Nephron progenitor cell (in vitro differentiated cells): ENCODE measurements around the gene NPIPA5.
"Not testable (repeated sequence)": the region's sequence is repeated elsewhere in the genome, so short reads cannot be mapped to it uniquely, and the experiment has no call there.

Source experiments
- DNase-seq: peaks from one replicate; pipeline ENCODE4 v3.0.0; 2021
- H3K27ac Mint-ChIP-seq: 2 replicates; pipeline ENCODE4 v1.8.0; 2021; ENCODE audit warnings: mild to moderate bottlenecking, moderate library complexity, mixed read lengths
- H3K27me3 Mint-ChIP-seq: 2 replicates; pipeline ENCODE4 v1.8.0; 2021; ENCODE audit warnings: mild to moderate bottlenecking, low read depth, mixed read lengths; ENCODE audit not compliant: poor library complexity
- H3K36me3 Mint-ChIP-seq: 2 replicates; pipeline ENCODE4 v1.8.0; 2021; ENCODE audit warnings: low read depth, mixed read lengths
- H3K4me1 Mint-ChIP-seq: 2 replicates; pipeline ENCODE4 v1.8.0; 2021; ENCODE audit warnings: mixed read lengths
- H3K4me3 Mint-ChIP-seq: 2 replicates; pipeline ENCODE4 v1.8.0; 2021; ENCODE audit warnings: mild to moderate bottlenecking, moderate library complexity, mixed read lengths
- H3K9me3 Mint-ChIP-seq: 2 replicates; pipeline ENCODE4 v1.8.0; 2021; ENCODE audit warnings: mild to moderate bottlenecking, moderate library complexity, mixed read lengths
- TF ChIP-seq, protein P1 (sequence below): fragments of 200-600 bp; sonication (generic); IDR thresholded peaks from 2 replicates; pipeline ENCODE4 v1.5.0; 2021; ENCODE audit warnings: antibody characterized with exemption

Gene NPIPA5

DNA sequence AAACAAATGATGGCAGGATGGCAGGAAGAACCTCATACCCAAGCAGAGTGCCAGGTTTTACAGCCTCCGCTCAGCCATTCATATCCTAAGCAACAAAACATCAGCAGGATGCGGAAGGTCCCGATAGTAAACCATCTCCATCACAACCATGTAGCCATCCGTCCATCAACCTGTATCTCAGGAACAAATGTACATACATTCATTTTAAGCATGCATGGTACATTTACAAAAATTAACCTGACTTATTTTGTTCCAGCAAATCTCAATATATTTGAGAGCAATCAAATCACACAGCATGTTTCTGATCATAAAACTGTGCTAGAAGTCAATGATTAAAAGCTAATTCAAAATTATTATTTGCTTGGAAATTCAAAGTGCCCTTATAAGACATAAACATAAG is at the start of gene NPIPA5:
NPIPA5 (minus strand) TSS at position 101 of the 400 bp plus-strand sequence; CDS start at position 101, 0 bp downstream.
- H3K27ac Mint-ChIP-seq, H3K36me3 Mint-ChIP-seq, DNase-seq, H3K9me3 Mint-ChIP-seq, H3K4me3 Mint-ChIP-seq, H3K4me1 Mint-ChIP-seq, H3K27me3 Mint-ChIP-seq: not testable (repeated sequence)

DNA sequence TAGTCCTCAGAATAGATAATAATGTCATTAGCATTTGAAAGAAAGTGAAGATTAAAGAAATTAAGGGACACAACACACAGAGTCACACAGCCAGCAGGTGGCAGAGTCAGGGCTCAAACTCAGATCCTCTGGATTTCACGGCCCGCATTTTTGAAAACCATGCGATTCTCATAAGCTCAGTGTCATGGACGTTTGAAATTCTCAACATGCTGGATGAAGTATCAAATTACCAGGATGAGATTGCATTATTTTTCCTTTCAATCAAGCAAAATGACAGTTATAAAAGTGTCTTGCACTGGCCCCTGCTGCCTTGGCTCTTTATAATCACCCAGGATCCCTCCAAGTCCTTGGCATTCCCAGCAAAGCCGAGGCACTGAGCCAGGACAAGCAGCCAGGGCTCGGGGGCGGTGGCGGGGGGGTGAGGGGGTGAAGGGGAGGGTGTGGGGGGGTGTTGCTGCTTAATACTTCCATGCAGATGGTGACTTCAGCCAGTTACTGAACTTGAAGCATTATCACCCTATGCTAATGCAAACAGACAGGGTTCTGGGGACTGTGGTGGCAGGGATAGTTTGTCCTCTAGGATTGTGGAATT is 49.6 kb upstream of the NPIPA5 start:
- no peak overlapping the region for H3K4me3 Mint-ChIP-seq
- H3K9me3 Mint-ChIP-seq: no peaks in the 10 kb centered on the region
- TF ChIP-seq, protein P1, sequence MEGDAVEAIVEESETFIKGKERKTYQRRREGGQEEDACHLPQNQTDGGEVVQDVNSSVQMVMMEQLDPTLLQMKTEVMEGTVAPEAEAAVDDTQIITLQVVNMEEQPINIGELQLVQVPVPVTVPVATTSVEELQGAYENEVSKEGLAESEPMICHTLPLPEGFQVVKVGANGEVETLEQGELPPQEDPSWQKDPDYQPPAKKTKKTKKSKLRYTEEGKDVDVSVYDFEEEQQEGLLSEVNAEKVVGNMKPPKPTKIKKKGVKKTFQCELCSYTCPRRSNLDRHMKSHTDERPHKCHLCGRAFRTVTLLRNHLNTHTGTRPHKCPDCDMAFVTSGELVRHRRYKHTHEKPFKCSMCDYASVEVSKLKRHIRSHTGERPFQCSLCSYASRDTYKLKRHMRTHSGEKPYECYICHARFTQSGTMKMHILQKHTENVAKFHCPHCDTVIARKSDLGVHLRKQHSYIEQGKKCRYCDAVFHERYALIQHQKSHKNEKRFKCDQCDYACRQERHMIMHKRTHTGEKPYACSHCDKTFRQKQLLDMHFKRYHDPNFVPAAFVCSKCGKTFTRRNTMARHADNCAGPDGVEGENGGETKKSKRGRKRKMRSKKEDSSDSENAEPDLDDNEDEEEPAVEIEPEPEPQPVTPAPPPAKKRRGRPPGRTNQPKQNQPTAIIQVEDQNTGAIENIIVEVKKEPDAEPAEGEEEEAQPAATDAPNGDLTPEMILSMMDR: peak; percentile 29
- no peak overlapping the region for H3K27ac Mint-ChIP-seq
- H3K4me1 Mint-ChIP-seq: peaks cover 13% of the 10 kb centered on the region
- H3K27me3 Mint-ChIP-seq: peaks cover 20% of the 10 kb centered on the region
- no peak for DNase-seq
- H3K36me3 Mint-ChIP-seq: no peaks in the 10 kb centered on the region

DNA sequence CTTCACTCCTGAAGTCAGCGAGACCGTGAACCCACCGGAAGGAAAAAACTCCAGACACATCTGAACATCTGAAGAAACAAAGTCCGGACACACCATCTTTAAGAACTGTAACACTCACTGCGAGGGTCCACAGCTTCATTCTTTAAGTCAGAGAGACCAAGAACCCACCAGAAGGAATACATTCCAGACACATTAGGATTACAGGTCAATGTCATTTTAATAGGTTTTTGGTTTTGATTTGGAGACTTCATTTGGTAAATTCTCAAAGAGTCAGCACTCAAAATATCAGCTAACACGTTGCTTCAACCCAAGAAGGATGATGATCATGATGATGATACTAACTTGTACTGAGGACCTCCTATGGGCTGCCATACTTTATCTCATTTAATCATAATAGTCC is 48.7 kb upstream of the NPIPA5 start:
- DNase-seq: no peak
- H3K36me3 Mint-ChIP-seq: no peaks in the 10 kb centered on the region
- no peaks in the 10 kb centered on the region for H3K9me3 Mint-ChIP-seq
- no peak overlapping the region for H3K27ac Mint-ChIP-seq
- H3K4me1 Mint-ChIP-seq: peaks cover 13% of the 10 kb centered on the region
- peaks cover 20% of the 10 kb centered on the region for H3K27me3 Mint-ChIP-seq
- H3K4me3 Mint-ChIP-seq: no peak overlapping the region
- TF ChIP-seq, protein P1: no peak

DNA sequence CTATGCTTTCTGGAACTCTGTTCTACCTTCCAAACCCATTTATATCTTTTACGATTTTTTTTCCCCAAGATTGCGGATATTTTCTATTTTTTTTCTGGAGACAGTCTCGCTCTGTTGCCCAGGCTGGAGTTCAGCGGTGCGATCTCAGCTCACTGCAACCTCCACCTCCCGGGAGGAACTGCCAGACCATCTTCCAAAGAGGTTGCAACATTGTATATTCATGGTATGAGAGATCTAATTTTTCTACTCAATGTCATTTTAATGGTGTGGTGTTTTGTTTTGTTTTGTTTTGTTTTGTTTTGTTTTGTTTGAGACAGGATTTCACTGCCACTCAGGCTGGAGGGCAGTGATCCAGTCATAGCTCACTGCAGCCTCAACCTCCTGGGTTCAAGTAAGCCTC is 47.8 kb upstream of the NPIPA5 start:
- Mint-ChIP-seq H3K4me1 (peaks cover 13% of the 10 kb centered on the region), H3K4me3 (no peak overlapping the region), H3K27me3 (peaks cover 20% of the 10 kb centered on the region), H3K9me3 (no peaks in the 10 kb centered on the region), H3K36me3 (no peaks in the 10 kb centered on the region), H3K27ac (peak overlapping the region; percentile 24)
- DNase-seq: no peak
- TF ChIP-seq, protein P1: no peak

DNA sequence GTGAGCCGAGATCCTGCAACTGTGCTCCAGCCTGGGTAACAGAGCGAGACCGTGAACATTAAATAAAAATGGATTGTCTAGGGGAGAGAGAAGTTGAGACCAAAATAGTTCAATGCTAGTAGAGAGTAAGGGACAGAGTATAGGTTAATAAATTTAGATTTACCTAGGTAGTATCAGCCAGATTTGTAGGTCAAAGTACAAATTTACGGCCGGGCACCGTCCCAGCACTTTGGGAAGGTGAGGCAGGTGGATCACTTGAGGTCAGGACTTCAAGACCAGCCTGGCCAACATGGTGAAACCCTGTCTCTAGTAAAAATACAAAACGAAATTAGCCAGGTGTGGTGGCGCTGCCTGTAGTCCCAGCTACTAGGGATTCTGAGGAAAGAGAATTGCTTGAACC is 44.1 kb upstream of the NPIPA5 start:
- H3K4me3 Mint-ChIP-seq: no peak overlapping the region
- DNase-seq: no peak
- no peaks in the 10 kb centered on the region for H3K9me3 Mint-ChIP-seq
- peaks cover 13% of the 10 kb centered on the region for H3K4me1 Mint-ChIP-seq
- H3K27ac Mint-ChIP-seq: no peak overlapping the region
- TF ChIP-seq, protein P1: no peak
- H3K36me3 Mint-ChIP-seq: no peaks in the 10 kb centered on the region
- peaks cover 13% of the 10 kb centered on the region for H3K27me3 Mint-ChIP-seq

DNA sequence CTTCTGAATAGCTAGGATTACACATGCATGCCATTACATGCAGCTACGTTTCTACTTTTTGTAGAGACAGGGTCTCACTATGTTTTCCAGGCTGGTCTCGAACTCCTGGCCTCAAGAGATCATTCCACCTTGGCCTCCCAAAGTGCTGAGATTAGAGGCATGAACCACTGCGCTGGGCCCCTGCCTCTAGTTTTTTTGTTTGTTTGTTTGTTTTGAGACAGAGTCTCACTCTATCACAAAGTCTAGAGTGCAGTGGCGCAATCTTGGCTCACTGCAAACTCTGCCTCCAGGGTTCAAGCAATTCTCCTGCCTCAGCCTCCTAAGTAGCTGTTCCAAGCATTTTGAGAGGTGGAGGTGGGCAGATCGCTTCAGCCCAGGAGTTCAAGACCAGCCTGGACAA is 43.6 kb upstream of the NPIPA5 start:
- not testable (repeated sequence) for H3K36me3 Mint-ChIP-seq, H3K4me3 Mint-ChIP-seq, H3K27ac Mint-ChIP-seq, H3K9me3 Mint-ChIP-seq, DNase-seq
- Mint-ChIP-seq H3K4me1 (peaks cover 11% of the 10 kb centered on the region), H3K27me3 (peaks cover 12% of the 10 kb centered on the region)

DNA sequence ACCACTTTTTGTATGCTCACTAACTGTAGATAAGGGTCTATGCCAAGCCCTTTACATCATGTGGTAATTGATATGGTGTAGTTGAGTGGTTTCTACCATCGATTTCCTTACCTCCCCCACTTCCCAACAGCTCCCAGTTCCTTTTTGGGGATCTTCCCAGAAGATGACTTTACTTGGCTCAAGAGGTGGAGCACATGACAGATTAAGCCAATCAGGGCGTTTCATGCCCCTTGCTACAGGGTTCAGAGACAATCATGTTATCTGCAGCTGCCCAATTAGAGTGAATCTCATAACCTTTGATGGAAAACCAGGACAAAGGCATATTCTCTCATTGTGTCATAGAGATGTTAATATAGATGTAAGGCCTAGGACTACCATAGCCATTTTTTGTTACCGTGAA is 40.1 kb upstream of the NPIPA5 start:
- no peak for DNase-seq
- Mint-ChIP-seq H3K4me1 (no peaks in the 10 kb centered on the region), H3K36me3 (no peaks in the 10 kb centered on the region), H3K27me3 (peaks cover 2% of the 10 kb centered on the region), H3K4me3 (no peak overlapping the region), H3K27ac (no peak overlapping the region), H3K9me3 (no peaks in the 10 kb centered on the region)
- TF ChIP-seq, protein P1: no peak
